ENCODE results near the gene CAPN12.

Gene CAPN12

GRCh38 chr19:38695832-38696728 lies 48.2 kb downstream of the CAPN12 start:
- no peak overlapping the region for H3K4me3 ChIP-seq (ENCODE audit: insufficient read depth, low read depth, low read length)
- no peaks in the 10 kb centered on the region for H3K27me3 ChIP-seq (ENCODE audit: control insufficient read depth, insufficient read depth, low read length, poor library complexity, severe bottlenecking)
- H3K27ac ChIP-seq (ENCODE audit: insufficient read depth, low read depth, low read length, poor library complexity, severe bottlenecking): no peak overlapping the region
- WGBS, 2 experiments: 95 to 97% methylated on average over 20 to 22 of the region's 22 CpGs
- peaks cover 40% of the 10 kb centered on the region for H3K4me1 ChIP-seq (ENCODE audit: control insufficient read depth, insufficient read depth, low read length)
- no peaks in the 10 kb centered on the region for H3K9me3 ChIP-seq (ENCODE audit: control insufficient read depth, low read length)
- H3K36me3 ChIP-seq (ENCODE audit: control insufficient read depth, insufficient read depth, low read length): peaks cover 4% of the 10 kb centered on the region

- WGBS, 2 experiments: 93 to 94% methylated on average over 9 of the region's 9 CpGs
- no peaks in the 10 kb centered on the region for H3K9me3 ChIP-seq (ENCODE audit: control insufficient read depth, low read length)
- H3K36me3 ChIP-seq (ENCODE audit: control insufficient read depth, insufficient read depth, low read length): no peaks in the 10 kb centered on the region
- no peak overlapping the region for H3K27ac ChIP-seq (ENCODE audit: insufficient read depth, low read depth, low read length, poor library complexity, severe bottlenecking)
- H3K4me1 ChIP-seq (ENCODE audit: control insufficient read depth, insufficient read depth, low read length): peaks cover 40% of the 10 kb centered on the region
- H3K27me3 ChIP-seq (ENCODE audit: control insufficient read depth, insufficient read depth, low read length, poor library complexity, severe bottlenecking): no peaks in the 10 kb centered on the region
- no peak overlapping the region for H3K4me3 ChIP-seq (ENCODE audit: insufficient read depth, low read depth, low read length)
Observed at GRCh38 chr19:38695317-38695683, 49.0 kb downstream of the CAPN12 start.

- Histone ChIP-seq H3K9me3 (ENCODE audit: control insufficient read depth, low read length) (no peaks in the 10 kb centered on the region), H3K27ac (ENCODE audit: insufficient read depth, low read depth, low read length, poor library complexity, severe bottlenecking) (peak overlapping the region; percentile 95), H3K36me3 (ENCODE audit: control insufficient read depth, insufficient read depth, low read length) (no peaks in the 10 kb centered on the region), H3K4me3 (ENCODE audit: insufficient read depth, low read depth, low read length) (no peak overlapping the region), H3K27me3 (ENCODE audit: control insufficient read depth, insufficient read depth, low read length, poor library complexity, severe bottlenecking) (no peaks in the 10 kb centered on the region), H3K4me1 (ENCODE audit: control insufficient read depth, insufficient read depth, low read length) (peaks cover 35% of the 10 kb centered on the region)
- WGBS, 2 experiments: 51 to 58% methylated on average over 19 of the region's 19 CpGs
Observed at GRCh38 chr19:38693380-38694223, 50.7 kb downstream of the CAPN12 start.

GRCh38 chr19:38692458-38693379 lies 51.6 kb downstream of the CAPN12 start:
- Histone ChIP-seq H3K4me3 (ENCODE audit: insufficient read depth, low read depth, low read length) (no peak overlapping the region), H3K9me3 (ENCODE audit: control insufficient read depth, low read length) (no peaks in the 10 kb centered on the region), H3K36me3 (ENCODE audit: control insufficient read depth, insufficient read depth, low read length) (no peaks in the 10 kb centered on the region), H3K4me1 (ENCODE audit: control insufficient read depth, insufficient read depth, low read length) (peaks cover 27% of the 10 kb centered on the region), H3K27ac (ENCODE audit: insufficient read depth, low read depth, low read length, poor library complexity, severe bottlenecking) (peak overlapping the region; percentile 95), H3K27me3 (ENCODE audit: control insufficient read depth, insufficient read depth, low read length, poor library complexity, severe bottlenecking) (no peaks in the 10 kb centered on the region)
- WGBS, 2 experiments: 77 to 82% methylated on average over 25 of the region's 25 CpGs

- no peaks in the 10 kb centered on the region for H3K27me3 ChIP-seq (ENCODE audit: control insufficient read depth, insufficient read depth, low read length, poor library complexity, severe bottlenecking)
- WGBS, 2 experiments: 94% methylated on average over 15 of the region's 15 CpGs
- H3K9me3 ChIP-seq (ENCODE audit: control insufficient read depth, low read length): no peaks in the 10 kb centered on the region
- no peaks in the 10 kb centered on the region for H3K36me3 ChIP-seq (ENCODE audit: control insufficient read depth, insufficient read depth, low read length)
- no peak overlapping the region for H3K4me3 ChIP-seq (ENCODE audit: insufficient read depth, low read depth, low read length)
- H3K27ac ChIP-seq (ENCODE audit: insufficient read depth, low read depth, low read length, poor library complexity, severe bottlenecking): peak overlapping the region; percentile 95
- H3K4me1 ChIP-seq (ENCODE audit: control insufficient read depth, insufficient read depth, low read length): peaks cover 25% of the 10 kb centered on the region
Observed at GRCh38 chr19:38691938-38692457, 52.3 kb downstream of the CAPN12 start.

- Histone ChIP-seq H3K27ac (ENCODE audit: insufficient read depth, low read depth, low read length, poor library complexity, severe bottlenecking) (no peak overlapping the region), H3K4me1 (ENCODE audit: control insufficient read depth, insufficient read depth, low read length) (peaks cover 30% of the 10 kb centered on the region), H3K27me3 (ENCODE audit: control insufficient read depth, insufficient read depth, low read length, poor library complexity, severe bottlenecking) (no peaks in the 10 kb centered on the region), H3K36me3 (ENCODE audit: control insufficient read depth, insufficient read depth, low read length) (no peaks in the 10 kb centered on the region), H3K4me3 (ENCODE audit: insufficient read depth, low read depth, low read length) (no peak overlapping the region), H3K9me3 (ENCODE audit: control insufficient read depth, low read length) (no peaks in the 10 kb centered on the region)
- 94% methylated on average over 7 of the region's 7 CpGs for WGBS, 2 experiments
Observed at GRCh38 chr19:38690832-38691231, 53.4 kb downstream of the CAPN12 start.

GRCh38 chr19:38690146-38690545 lies 54.1 kb downstream of the CAPN12 start:
- Histone ChIP-seq H3K9me3 (ENCODE audit: control insufficient read depth, low read length) (no peaks in the 10 kb centered on the region), H3K27me3 (ENCODE audit: control insufficient read depth, insufficient read depth, low read length, poor library complexity, severe bottlenecking) (no peaks in the 10 kb centered on the region), H3K36me3 (ENCODE audit: control insufficient read depth, insufficient read depth, low read length) (no peaks in the 10 kb centered on the region), H3K4me1 (ENCODE audit: control insufficient read depth, insufficient read depth, low read length) (peaks cover 35% of the 10 kb centered on the region), H3K27ac (ENCODE audit: insufficient read depth, low read depth, low read length, poor library complexity, severe bottlenecking) (no peak overlapping the region), H3K4me3 (ENCODE audit: insufficient read depth, low read depth, low read length) (no peak overlapping the region)
- WGBS, 2 experiments: 93 to 94% methylated on average over 14 of the region's 14 CpGs

- no peaks in the 10 kb centered on the region for H3K27me3 ChIP-seq (ENCODE audit: control insufficient read depth, insufficient read depth, low read length, poor library complexity, severe bottlenecking)
- 93 to 94% methylated on average over 6 to 7 of the region's 7 CpGs for WGBS, 2 experiments
- no peak overlapping the region for H3K4me3 ChIP-seq (ENCODE audit: insufficient read depth, low read depth, low read length)
- no peaks in the 10 kb centered on the region for H3K36me3 ChIP-seq (ENCODE audit: control insufficient read depth, insufficient read depth, low read length)
- H3K27ac ChIP-seq (ENCODE audit: insufficient read depth, low read depth, low read length, poor library complexity, severe bottlenecking): no peak overlapping the region
- no peaks in the 10 kb centered on the region for H3K9me3 ChIP-seq (ENCODE audit: control insufficient read depth, low read length)
- H3K4me1 ChIP-seq (ENCODE audit: control insufficient read depth, insufficient read depth, low read length): peaks cover 47% of the 10 kb centered on the region
Observed at GRCh38 chr19:38687837-38688378, 56.4 kb downstream of the CAPN12 start.

- Histone ChIP-seq H3K9me3 (ENCODE audit: control insufficient read depth, low read length) (no peaks in the 10 kb centered on the region), H3K4me1 (ENCODE audit: control insufficient read depth, insufficient read depth, low read length) (peaks cover 35% of the 10 kb centered on the region), H3K27ac (ENCODE audit: insufficient read depth, low read depth, low read length, poor library complexity, severe bottlenecking) (peak overlapping the region; percentile 27), H3K36me3 (ENCODE audit: control insufficient read depth, insufficient read depth, low read length) (no peaks in the 10 kb centered on the region), H3K27me3 (ENCODE audit: control insufficient read depth, insufficient read depth, low read length, poor library complexity, severe bottlenecking) (no peaks in the 10 kb centered on the region), H3K4me3 (ENCODE audit: insufficient read depth, low read depth, low read length) (no peak overlapping the region)
- 90 to 94% methylated on average over 5 of the region's 5 CpGs for WGBS, 2 experiments
Observed at GRCh38 chr19:38686530-38686888, 57.8 kb downstream of the CAPN12 start.
